GM19397 (cell line): ENCODE data around the gene BABAM1.

ENCODE experiments used
- ATAC-seq: cut with Tn5 transposase; IDR thresholded peaks from one replicate; pipeline ENCODE4 v1.9.1; 2021; ENCODE audit warnings: mild to moderate bottlenecking, moderate library complexity; ENCODE audit not compliant: unreplicated experiment

BABAM1 gene

DNA sequence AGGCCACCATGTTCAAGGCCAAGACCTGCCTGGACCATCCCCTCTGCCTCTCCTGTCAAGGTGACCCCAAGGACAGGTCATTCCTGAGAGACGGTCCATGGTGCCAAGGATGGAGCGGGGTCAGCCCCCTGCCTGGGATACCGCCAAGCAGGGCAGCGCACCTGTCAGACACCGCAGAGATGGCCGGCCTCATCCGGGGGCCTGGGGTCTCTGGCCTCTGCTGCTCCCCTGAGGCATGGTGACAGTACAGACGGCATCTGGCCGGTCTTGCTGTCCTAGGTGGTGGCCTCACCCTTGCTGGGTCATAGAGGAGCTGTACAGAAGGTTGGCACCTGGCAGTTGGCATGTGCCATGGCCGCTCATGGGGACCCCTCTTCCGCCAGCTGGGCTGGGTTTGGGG lies 53.2 kb downstream of the BABAM1 start:
- no peak for ATAC-seq

GRCh38 chr19:17321655-17322489 lies 54.6 kb downstream of the BABAM1 start:
- no peak for ATAC-seq

DNA sequence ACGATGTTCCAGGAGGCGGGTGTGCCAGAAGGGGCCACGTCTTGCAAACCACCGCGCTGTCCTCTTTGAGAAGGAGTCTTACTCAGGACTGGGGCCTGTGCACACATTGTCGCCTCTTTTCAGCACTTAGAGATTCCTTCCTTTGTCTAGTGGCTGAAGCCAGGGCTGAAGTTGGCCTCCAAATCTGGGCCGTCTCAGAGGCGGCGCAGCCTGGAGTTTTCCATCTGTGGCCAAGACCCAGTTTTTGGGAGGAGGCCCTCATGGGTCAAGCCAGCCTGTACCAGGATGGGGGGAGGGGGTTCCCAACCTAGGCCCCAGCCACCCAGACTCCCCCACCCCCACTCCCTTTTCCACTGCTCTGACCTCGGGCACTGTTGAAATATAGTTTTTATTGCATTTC lies 55.6 kb downstream of the BABAM1 start:
- no peak for ATAC-seq

- ATAC-seq, result no peak
Measured at GRCh38 chr19:17323300-17323963, 56.2 kb downstream of the BABAM1 start.

GRCh38 chr19:17323964-17324332 lies 56.7 kb downstream of the BABAM1 start:
- ATAC-seq, result no peak

DNA sequence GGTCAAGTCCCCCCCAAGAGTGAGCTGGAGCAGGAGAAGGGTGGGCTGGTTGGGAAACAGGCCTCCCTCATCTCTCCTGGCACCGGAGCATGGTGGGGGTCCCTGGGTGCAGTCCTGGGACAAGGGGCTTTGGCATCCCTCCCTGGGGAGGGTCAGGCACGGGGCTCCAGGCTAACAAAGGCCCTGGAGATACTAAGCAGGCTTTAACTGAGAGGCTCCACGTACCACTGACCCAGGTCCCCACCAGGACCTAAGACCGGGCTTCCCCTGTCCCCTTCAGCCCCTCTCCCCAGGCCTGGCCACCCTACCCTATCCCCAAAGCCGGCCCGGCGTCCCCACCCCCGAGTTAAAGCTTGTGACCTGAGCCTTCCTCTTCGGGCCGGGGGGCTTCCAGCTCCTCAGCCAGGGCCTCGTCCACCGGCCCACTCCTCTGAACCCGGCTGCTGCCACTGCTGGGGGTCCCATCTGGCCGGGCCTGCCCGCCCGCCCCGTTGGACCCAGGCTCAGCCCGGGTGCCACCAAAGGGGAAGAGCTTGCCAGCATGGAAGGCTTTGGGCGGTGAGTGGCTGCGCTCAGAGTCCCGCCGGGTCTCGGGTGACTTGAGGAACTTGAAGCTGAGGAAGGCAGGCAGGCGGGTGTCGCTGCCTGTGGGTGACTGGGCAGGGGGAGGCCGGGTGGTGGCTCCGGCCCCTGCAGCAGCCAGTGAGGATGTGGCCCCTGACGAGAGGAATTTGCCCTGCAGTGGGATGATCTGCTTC lies 57.3 kb downstream of the BABAM1 start:
- no peak for ATAC-seq

DNA sequence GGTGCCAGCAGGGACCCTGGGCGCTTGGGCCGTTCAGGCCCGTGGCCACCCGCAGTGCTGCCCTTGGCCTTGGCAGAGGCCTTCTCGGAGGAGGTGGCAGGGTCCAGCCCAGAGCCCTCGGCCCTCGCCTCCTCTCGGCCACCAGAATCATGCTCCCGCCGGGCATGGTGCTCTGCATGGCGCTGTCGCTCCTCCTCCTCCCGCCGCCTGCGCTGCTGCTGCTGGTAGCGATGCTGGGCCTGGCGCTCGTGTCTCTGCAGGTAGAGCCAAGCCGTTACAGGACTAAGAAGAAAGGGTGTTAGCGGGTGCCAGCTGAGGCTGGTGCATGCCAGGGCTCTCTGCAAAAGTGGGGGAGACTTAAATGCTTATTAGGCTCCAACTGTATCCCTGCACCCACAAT lies 57.9 kb downstream of the BABAM1 start:
- ATAC-seq, result no peak

DNA sequence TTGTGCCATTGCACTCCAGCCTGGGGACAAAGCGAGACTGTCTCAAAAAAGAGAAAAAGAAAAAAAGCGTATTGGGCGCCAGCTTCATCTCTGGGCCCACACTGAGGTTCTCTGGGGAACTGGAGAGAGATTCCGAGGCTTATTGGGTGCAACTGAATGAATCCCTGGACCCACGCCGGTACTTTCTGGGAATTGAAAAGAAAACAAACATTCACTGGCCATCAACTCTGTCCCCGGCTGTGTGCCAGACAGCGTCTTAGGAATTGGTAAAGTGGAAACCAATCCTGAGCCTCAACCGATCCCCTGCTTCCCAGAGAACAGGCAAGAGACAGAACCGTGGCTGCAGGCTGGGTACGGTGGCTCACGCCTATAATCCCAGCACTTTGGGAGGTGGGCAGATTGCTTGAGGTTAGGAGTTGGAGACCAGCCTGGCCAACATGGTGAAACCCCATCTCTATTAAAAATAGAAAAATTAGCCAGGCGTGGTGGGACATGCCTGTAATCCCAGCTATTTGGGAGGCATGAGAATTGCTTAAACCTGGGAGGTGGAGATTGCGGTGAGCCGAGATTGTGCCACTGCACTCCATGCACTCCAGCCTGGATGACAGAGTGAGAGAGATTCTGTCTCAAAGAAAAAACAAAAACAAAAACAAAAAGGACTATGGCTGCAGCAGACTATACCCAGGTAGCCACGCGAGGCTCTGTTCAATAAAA lies 58.8 kb downstream of the BABAM1 start:
- ATAC-seq, result no peak

DNA sequence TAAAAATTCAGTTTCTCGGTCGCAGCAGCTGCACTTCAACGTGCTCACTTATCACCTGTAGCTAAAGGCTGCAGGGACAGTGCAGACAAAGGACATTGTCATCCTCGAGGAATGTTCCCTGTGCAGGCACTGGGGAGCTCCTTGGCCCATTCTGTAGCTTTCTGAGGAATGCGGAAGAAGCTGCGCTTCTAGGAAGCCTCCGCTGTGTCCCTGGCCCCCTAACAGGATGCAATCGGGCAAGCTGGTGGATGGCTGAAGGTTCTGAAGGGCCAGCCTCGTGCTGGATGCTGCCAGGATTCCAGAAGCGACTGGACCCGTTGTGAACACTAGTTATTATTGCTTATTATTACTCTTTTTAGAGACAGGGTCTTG lies 59.3 kb downstream of the BABAM1 start:
- no peak for ATAC-seq

DNA sequence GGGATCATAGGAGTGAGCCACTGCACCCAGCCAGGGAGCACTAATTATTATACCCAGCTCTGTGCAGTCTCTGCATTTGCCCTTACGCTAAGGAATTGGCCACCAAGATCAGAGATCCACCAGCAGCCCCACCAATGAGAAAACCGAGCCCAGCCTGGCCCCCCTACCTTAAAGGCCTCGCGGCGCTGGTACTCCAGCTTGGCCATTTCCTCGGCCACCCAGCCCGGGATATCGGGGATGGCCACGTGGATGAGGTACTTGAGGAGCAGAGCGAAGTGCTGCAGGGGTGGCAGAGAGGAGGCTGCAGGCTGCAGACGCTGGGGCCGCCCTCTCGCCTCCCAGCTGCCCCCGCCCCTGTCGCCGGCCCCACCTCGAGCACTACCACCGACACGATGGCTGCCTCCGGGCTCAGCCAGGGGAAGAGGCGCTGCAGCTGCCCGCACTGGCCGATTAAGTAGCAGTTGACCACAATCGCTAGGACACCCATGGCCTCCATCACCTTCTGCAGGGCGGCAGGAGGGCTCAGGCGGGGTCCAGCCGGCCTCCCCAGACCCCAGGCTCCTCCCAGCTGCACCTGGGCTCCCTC lies 59.9 kb downstream of the BABAM1 start:
- no peak for ATAC-seq

- ATAC-seq, result no peak
Measured at GRCh38 chr19:17327654-17328516, 60.6 kb downstream of the BABAM1 start.
